A549 (cell line): Measurements from ENCODE around the gene MYO15A. TPM values are rescaled to one million over a fixed set of nuclear protein-coding genes. Genes with fewer than 3 reads are reported as not detected.

Experiments used
- ATAC-seq, 2 experiments: fragments of 200-7000 bp in 1 of 2; fragments of >200 bp in 1 of 2; cut with Nextera tagmentation in 1 of 2; cut with Tn5 transposase in 1 of 2; 3 replicates each; pipeline versions ENCODE4 v1.8.0 to v1.9.1; 2018 to 2020; ENCODE audit warnings: mild to moderate bottlenecking in 1 of 2, moderate library complexity in 1 of 2
- CTCF ChIA-PET: fragments of 300-600 bp; sonication (Branson Sonifier 250); formaldehyde crosslinking; extraction: SDS; loops from one replicate; lab custom pipeline; 2021; ENCODE audit warnings: antibody characterized with exemption, inconsistent platforms; lab: Yijun Ruan, JAX
- POLR2A ChIA-PET: fragments of 350-600 bp; formaldehyde crosslinking; extraction: SDS; loops from one replicate; lab custom pipeline; 2021; ENCODE audit warnings: antibody characterized with exemption, inconsistent platforms; lab: Yijun Ruan, JAX
- DNase-seq, 2 experiments: peaks; one replicate each; pipeline versions ENCODE4 v3.0.0 to v3.0.0-alpha.2; 2011 to 2016; ENCODE audit warnings: low read depth in 1 of 2, low spot score in 1 of 2
- FAIRE-seq: peaks from 2 replicates; lab custom pipeline; 2011; peaks lifted over from hg19 to GRCh38; lab: Jason Lieb, UNC
- H3K27ac ChIP-seq, 2 experiments: fragments of >200 bp; sonication (Bioruptor Twin); formaldehyde crosslinking; 3 replicates each; pipeline ENCODE4 v1.5.1; 2016 to 2017
- H3K4me1 ChIP-seq: fragments of >200 bp; sonication (Bioruptor Twin); formaldehyde crosslinking; 3 replicates; pipeline ENCODE4 v1.6.1; 2016
- H3K4me2 ChIP-seq: fragments of >200 bp; sonication (Bioruptor Twin); formaldehyde crosslinking; 3 replicates; pipeline ENCODE4 v1.6.1; 2016
- H3K4me3 ChIP-seq: fragments of >200 bp; sonication (Bioruptor Twin); formaldehyde crosslinking; 3 replicates; pipeline ENCODE4 v1.5.1; 2016
- H3K9me3 ChIP-seq: fragments of >200 bp; sonication (Bioruptor Twin); formaldehyde crosslinking; 3 replicates; pipeline ENCODE4 v1.6.1; 2016
- BCL3 ChIP-seq: fragments of >200 bp; sonication (Bioruptor Twin); formaldehyde crosslinking; IDR thresholded peaks from 3 replicates; pipeline ENCODE4 v1.6.1; 2016
- CEBPB ChIP-seq, 2 experiments: fragments of >200 bp in 1 of 2; sonication (Bioruptor Twin) in 1 of 2; formaldehyde crosslinking in 1 of 2; IDR thresholded peaks; 2 replicates each; pipeline ENCODE4 v1.6.1; 2012 to 2016
- CHD4 ChIP-seq: fragments of 200-600 bp; sonication (generic); IDR thresholded peaks from 2 replicates; pipeline ENCODE4 v1.6.1; 2016; ENCODE audit warnings: antibody characterized with exemption, mild to moderate bottlenecking, borderline replicate concordance
- E2F6 ChIP-seq: IDR thresholded peaks from 2 replicates; pipeline ENCODE4 v1.6.1; 2012; ENCODE audit warnings: low read depth, borderline replicate concordance
- EHF ChIP-seq: fragments of 250-450 bp; sonication (Bioruptor Pico); IDR thresholded peaks from 2 replicates; pipeline ENCODE4 v1.5.0; 2020; ENCODE audit warnings: mild to moderate bottlenecking
- EHMT2 ChIP-seq: fragments of 200-600 bp; sonication (generic); IDR thresholded peaks from 2 replicates; pipeline ENCODE4 v1.6.1; 2016; ENCODE audit warnings: antibody characterized with exemption, low read depth, mild to moderate bottlenecking, moderate library complexity
- EP300 ChIP-seq, 2 experiments: fragments of >200 bp; sonication (Bioruptor Twin); formaldehyde crosslinking; IDR thresholded peaks; 2 replicates in 1 of 2; 3 replicates in 1 of 2; pipeline ENCODE4 v1.6.1; 2016 to 2017
- FOSB ChIP-seq: fragments of 250-450 bp; sonication (Bioruptor Pico); IDR thresholded peaks from 2 replicates; pipeline ENCODE4 v1.5.0; 2020; ENCODE audit warnings: mild to moderate bottlenecking, moderate library complexity
- FOXS1 ChIP-seq: fragments of 250-450 bp; sonication (Bioruptor Pico); IDR thresholded peaks from 2 replicates; pipeline ENCODE4 v1.5.0; 2020; ENCODE audit warnings: mild to moderate bottlenecking, moderate library complexity
- GATA3 ChIP-seq: IDR thresholded peaks from 2 replicates; pipeline ENCODE4 v1.6.1; 2012; ENCODE audit warnings: borderline replicate concordance
- HEYL ChIP-seq: fragments of 250-450 bp; sonication (Bioruptor Pico); IDR thresholded peaks from 2 replicates; pipeline ENCODE4 v1.8.0; 2021; ENCODE audit warnings: mild to moderate bottlenecking, moderate library complexity
- HOXB13 ChIP-seq: fragments of 250-450 bp; sonication (Bioruptor Pico); IDR thresholded peaks from 2 replicates; pipeline ENCODE4 v1.5.0; 2020; ENCODE audit warnings: low read depth, mild to moderate bottlenecking, moderate library complexity
- JUN ChIP-seq, 2 experiments: fragments of >200 bp; sonication (Bioruptor Twin); formaldehyde crosslinking; IDR thresholded peaks; 2 replicates in 1 of 2; 3 replicates in 1 of 2; pipeline ENCODE4 v1.6.1; 2016 to 2017
- KDM5A ChIP-seq: fragments of 200-600 bp; sonication (generic); IDR thresholded peaks from 2 replicates; pipeline ENCODE4 v1.6.1; 2016; ENCODE audit warnings: antibody characterized with exemption, mild to moderate bottlenecking
- NFE2L2 ChIP-seq: fragments of 150-350 bp; conservative IDR thresholded peaks from 2 replicates; pipeline ENCODE4 v1.6.1; 2014; ENCODE audit warnings: low read length
- PHF8 ChIP-seq: fragments of 200-600 bp; sonication (generic); IDR thresholded peaks from 2 replicates; pipeline ENCODE4 v1.6.1; 2016; ENCODE audit warnings: low read depth, mild to moderate bottlenecking, antibody characterized with exemption, moderate library complexity, borderline replicate concordance
- POLR2AphosphoS2 ChIP-seq: conservative IDR thresholded peaks from 2 replicates; pipeline ENCODE4 v1.6.1; 2012; ENCODE audit warnings: low read length, improper control_type of control experiment, inconsistent platforms
- RCOR1 ChIP-seq: fragments of 150-350 bp; IDR thresholded peaks from 2 replicates; pipeline ENCODE4 v1.6.1; 2014; ENCODE audit warnings: antibody characterized with exemption, low read length, low read depth
- RNF2 ChIP-seq: fragments of 200-600 bp; sonication (generic); IDR thresholded peaks from 2 replicates; pipeline ENCODE4 v1.6.1; 2016; ENCODE audit warnings: low read depth, mild to moderate bottlenecking, antibody characterized with exemption, moderate library complexity, borderline replicate concordance
- SMC3 ChIP-seq: fragments of >200 bp; sonication (Bioruptor Twin); formaldehyde crosslinking; IDR thresholded peaks from 3 replicates; pipeline ENCODE4 v1.6.1; 2018; ENCODE audit warnings: inconsistent platforms
- TP53 ChIP-seq: fragments of 250-450 bp; sonication (Bioruptor Pico); IDR thresholded peaks from 2 replicates; pipeline ENCODE4 v1.5.0; 2021; ENCODE audit warnings: mild to moderate bottlenecking, moderate library complexity
- ZFP36 ChIP-seq: fragments of 450-650 bp; IDR thresholded peaks from 2 replicates; pipeline ENCODE4 v1.6.1; 2014; ENCODE audit warnings: borderline replicate concordance; ENCODE audit not compliant: partially characterized antibody
- WGBS: methylation state at CpG from one replicate; pipeline ENCODE4 v1.1.6; 2017; ENCODE audit errors: missing lambda C conversion rate; 5-methylcytosine and 5-hydroxymethylcytosine counted together
- polyA plus RNA-seq, 4 experiments: library from polyadenylated mRNA; depleted of rRNA in 3 of 4; stranded (reverse); fragments of >200 nt; fragmentation: RNase III in 1 of 4; extraction: RNeasy Plus Mini Kit Qiagen cat#74134 plus additional on column Dnase treatment in 1 of 4; gene quantifications; 2 replicates in 3 of 4; 3 replicates in 1 of 4; pipeline ENCODE4 v1.2.3, GENCODE V29; 2011 to 2017
- TF ChIP-seq, protein P1 (sequence below): fragments of 250-450 bp; sonication (Bioruptor Pico); IDR thresholded peaks from 2 replicates; pipeline ENCODE4 v1.5.0; 2020; ENCODE audit warnings: low read depth, mild to moderate bottlenecking, moderate library complexity
- TF ChIP-seq, protein P2 (sequence below): fragments of >200 bp; sonication (Bioruptor Twin); formaldehyde crosslinking; IDR thresholded peaks from 3 replicates; pipeline ENCODE4 v1.5.1; 2016

The MYO15A gene
- polyA plus RNA-seq, 2 of the 4 experiments (the other 2 are of a cell fraction), result 0.22 to 0.26 TPM

DNA sequence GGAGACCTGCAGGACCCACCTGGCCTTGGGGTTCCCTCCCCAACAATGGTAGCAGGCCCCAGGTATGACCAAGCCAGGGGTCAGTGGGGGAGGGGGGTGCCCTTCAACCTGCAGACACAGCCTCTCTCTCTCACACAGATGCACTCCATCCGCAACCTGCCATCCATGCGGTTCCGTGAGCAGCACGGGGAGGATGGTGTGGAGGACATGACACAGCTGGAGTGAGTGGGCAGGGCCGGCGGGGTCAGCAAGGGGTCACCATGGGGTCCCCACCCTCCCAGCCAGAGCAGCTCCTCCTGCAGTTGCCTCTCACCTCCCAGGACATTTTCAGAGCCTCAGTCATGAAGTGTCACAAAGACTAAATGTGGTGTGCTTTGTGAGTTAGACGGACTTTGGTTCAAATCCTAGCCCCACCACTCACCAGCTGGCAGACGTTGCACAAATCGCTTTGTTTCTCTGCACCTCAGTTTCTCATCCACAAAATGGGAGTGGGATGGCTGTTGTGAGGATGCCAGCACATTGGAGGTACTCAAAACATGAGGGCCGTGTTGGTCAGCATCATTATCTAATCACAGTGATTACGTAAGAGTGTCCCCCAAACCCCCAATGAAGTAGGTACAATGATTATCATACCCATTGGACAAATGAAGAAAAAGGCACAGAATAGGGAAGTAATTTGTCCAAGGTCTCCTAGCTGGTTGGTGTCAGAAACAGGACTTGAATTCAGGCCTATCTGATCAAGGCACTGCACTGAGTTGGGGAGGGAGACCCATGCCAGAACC, 16.0 kb downstream of the MYO15A start (continued):
- TF ChIP-seq E2F6 (no peak), POLR2AphosphoS2 (no peak), EHMT2 (no peak)

DNA sequence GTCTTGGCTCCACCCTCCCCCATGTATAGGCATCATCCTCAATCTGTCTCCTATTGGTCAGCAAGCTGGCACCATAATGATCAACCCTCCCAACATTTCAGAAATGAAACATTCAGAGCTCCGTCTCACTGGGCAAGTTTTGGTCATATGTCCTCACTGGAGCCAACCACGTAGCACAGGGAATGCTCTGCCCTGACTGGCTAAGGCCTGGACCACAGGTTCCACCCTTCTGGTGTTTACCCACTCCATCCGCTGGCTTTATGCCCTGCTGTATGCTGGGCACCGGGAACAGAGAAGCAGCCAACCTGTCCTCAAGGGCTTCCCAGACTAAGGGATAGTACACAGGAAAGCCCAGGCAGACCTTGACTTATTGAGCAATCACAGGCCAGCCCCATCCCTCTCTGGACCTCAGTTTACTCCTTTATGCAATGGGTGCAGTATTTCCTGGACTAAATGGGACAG, 20.5 kb downstream of the MYO15A start:
- ChIA-PET POLR2A (no interaction called here), CTCF (interaction anchor here (1.9 to 6.5 kb wide), 3 partner anchors 10 to 13 kb away, joined by 5 to 49 read pairs (median 15); no protein-coding TSS in a partner anchor)
- H3K4me2 ChIP-seq, result no peak overlapping the region
- no peak overlapping the region for H3K27ac ChIP-seq
- no peaks in the 10 kb centered on the region for H3K9me3 ChIP-seq
- no peaks in the 10 kb centered on the region for H3K4me1 ChIP-seq
- DNase-seq (peak in 1 of 2 experiments; percentile 72), FAIRE-seq (peak; percentile 81), ATAC-seq (peak; percentile 15 to 72; a peak in 3 of 6 replicates)
- H3K4me3 ChIP-seq, result no peak overlapping the region
- TF ChIP-seq NFE2L2 (no peak), CHD4 (0 out of 2 replicates have a peak, but pooled peaks have one; percentile 32), CEBPB (IDR thresholded peaks at IDR 0.05) (0 out of 4 replicates have a peak, but pooled peaks of 1 of the 2 experiments have one; percentile 3), E2F6 (no peak), FOSB (CRISPR knock-in tag) (no peak)
- TF ChIP-seq, protein P1, sequence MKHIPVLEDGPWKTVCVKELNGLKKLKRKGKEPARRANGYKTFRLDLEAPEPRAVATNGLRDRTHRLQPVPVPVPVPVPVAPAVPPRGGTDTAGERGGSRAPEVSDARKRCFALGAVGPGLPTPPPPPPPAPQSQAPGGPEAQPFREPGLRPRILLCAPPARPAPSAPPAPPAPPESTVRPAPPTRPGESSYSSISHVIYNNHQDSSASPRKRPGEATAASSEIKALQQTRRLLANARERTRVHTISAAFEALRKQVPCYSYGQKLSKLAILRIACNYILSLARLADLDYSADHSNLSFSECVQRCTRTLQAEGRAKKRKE (CRISPR knock-in tag), result no peak
- WGBS, result 39% methylated on average over 4 of the region's 4 CpGs

- DNase-seq, result no peak
- TF ChIP-seq EHF, result no peak
- no peak for TF ChIP-seq FOXS1 (CRISPR knock-in tag)
- no peak for TF ChIP-seq NFE2L2
- TF ChIP-seq HEYL (CRISPR knock-in tag), result no peak
- no peak for TF ChIP-seq JUN (IDR thresholded peaks at IDR 0.05)
- no peak for TF ChIP-seq KDM5A
- TF ChIP-seq GATA3, result no peak
- TF ChIP-seq RNF2, result no peak
- no peak for TF ChIP-seq BCL3
- TF ChIP-seq ZFP36, result no peak
- TF ChIP-seq RCOR1, result no peak
- no peak for TF ChIP-seq PHF8
- TF ChIP-seq, protein P2, sequence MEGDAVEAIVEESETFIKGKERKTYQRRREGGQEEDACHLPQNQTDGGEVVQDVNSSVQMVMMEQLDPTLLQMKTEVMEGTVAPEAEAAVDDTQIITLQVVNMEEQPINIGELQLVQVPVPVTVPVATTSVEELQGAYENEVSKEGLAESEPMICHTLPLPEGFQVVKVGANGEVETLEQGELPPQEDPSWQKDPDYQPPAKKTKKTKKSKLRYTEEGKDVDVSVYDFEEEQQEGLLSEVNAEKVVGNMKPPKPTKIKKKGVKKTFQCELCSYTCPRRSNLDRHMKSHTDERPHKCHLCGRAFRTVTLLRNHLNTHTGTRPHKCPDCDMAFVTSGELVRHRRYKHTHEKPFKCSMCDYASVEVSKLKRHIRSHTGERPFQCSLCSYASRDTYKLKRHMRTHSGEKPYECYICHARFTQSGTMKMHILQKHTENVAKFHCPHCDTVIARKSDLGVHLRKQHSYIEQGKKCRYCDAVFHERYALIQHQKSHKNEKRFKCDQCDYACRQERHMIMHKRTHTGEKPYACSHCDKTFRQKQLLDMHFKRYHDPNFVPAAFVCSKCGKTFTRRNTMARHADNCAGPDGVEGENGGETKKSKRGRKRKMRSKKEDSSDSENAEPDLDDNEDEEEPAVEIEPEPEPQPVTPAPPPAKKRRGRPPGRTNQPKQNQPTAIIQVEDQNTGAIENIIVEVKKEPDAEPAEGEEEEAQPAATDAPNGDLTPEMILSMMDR, result no peak
- TF ChIP-seq HOXB13 (CRISPR knock-in tag), result no peak
- no peak for TF ChIP-seq EP300 (IDR thresholded peaks at IDR 0.05)
- TF ChIP-seq TP53 (CRISPR knock-in tag), result no peak
- no peak for TF ChIP-seq SMC3
- WGBS, result 84% methylated on average over 5 of the region's 5 CpGs
- Histone ChIP-seq H3K4me2 (no peak overlapping the region), H3K27ac (no peak overlapping the region), H3K4me1 (no peaks in the 10 kb centered on the region), H3K9me3 (no peaks in the 10 kb centered on the region), H3K4me3 (no peak overlapping the region)
- ChIA-PET CTCF (interaction anchor here (1.0 to 6.5 kb wide), 3 partner anchors 10 to 23 kb away, joined by 3 to 49 read pairs (median 4); no protein-coding TSS in a partner anchor), POLR2A (no interaction called here)
- ATAC-seq, result no peak
- FAIRE-seq, result no peak
These were observed 24.2 kb downstream of the MYO15A start for GRCh38 chr17:18132711-18133110.
